Pancreas (tissue), 10 donors: ENCODE results near the gene ARHGEF3. TPM values are rescaled to one million over a fixed set of nuclear protein-coding genes. Genes with fewer than 3 reads are reported as not detected.

ENCODE experiments used
- ATAC-seq, 4 donors: fragments of 200-7000 bp; cut with Tn5 transposase; one replicate each; pipeline versions ENCODE4 v1.8.0 to v1.9.1; 2020; ENCODE audit warnings: mild to moderate bottlenecking in 4 of 4, moderate library complexity in 4 of 4
- DNase-seq, 6 donors: peaks; one replicate each; pipeline ENCODE4 v3.0.0-alpha.2; 2020
- FAIRE-seq: peaks from 2 replicates; lab custom pipeline; 2012; peaks lifted over from hg19 to GRCh38; lab: Jason Lieb, UNC
- H3K27ac ChIP-seq, 4 donors: fragments of 200-600 bp; sonication (generic); 1 replicate in 3 of 4; 2 replicates in 1 of 4; pipeline versions ENCODE4 v1.5.0 to v1.8.0; 2020
- H3K27me3 ChIP-seq, 4 donors: fragments of 200-600 bp; one replicate each; pipeline ENCODE4 v1.8.0; 2021
- H3K36me3 ChIP-seq, 3 donors: fragments of 200-600 bp; sonication (generic) in 1 of 3; one replicate each; pipeline versions ENCODE4 v1.5.0 to v1.8.0; 2020 to 2021
- H3K4me1 ChIP-seq, 3 donors: fragments of 200-600 bp; one replicate each; pipeline ENCODE4 v1.8.0; 2021
- H3K4me3 ChIP-seq, 4 donors: fragments of 200-600 bp; sonication (generic) in 2 of 4; one replicate each; pipeline versions ENCODE4 v1.5.0 to v1.8.0; 2020 to 2021
- H3K9me3 ChIP-seq, 4 donors: fragments of 200-600 bp; one replicate each; pipeline ENCODE4 v1.8.0; 2021
- CTCF ChIP-seq, 4 donors: fragments of 200-600 bp; sonication (generic) in 3 of 4; IDR thresholded peaks; one replicate each; pipeline versions ENCODE4 v1.5.0 to v1.8.0; 2021; ENCODE audit warnings: antibody characterized with exemption in 4 of 4
- WGBS, 2 donors: extraction: QIAGEN DNeasy Blood & Tissue Kit; methylation state at CpG; one replicate each; pipeline ENCODE4 v1.1.7; 2013; 5-methylcytosine and 5-hydroxymethylcytosine counted together
- intact Hi-C, 3 donors: fragments of 100-400 bp; cut with DNase I; formaldehyde crosslinking; loops; one replicate each; pipeline versions ENCODE4 v1.11.1 to v1.14.2; 2022
- polyA plus RNA-seq, 2 donors: library from polyadenylated mRNA; stranded (reverse); fragments of 200-250 nt; gene quantifications; one replicate each; pipeline ENCODE4 v1.2.3, GENCODE V29; 2013
- total RNA-seq, 6 donors: library from RNA; stranded (reverse); fragmentation: NEBNext Ultra II Directional in 4 of 6; extraction: Animal tissue kit (Norgen Biotek cat#: 25700) in 4 of 6; gene quantifications; one replicate each; pipeline versions ENCODE4 v1.2.1 to v1.2.4, GENCODE V29; 2021 to 2023
- donor health status: healthy with polysubstance abuse.
- donor health status: DM: no; HTN: no; CAD: no; lungs with moderate emphysema.
- donor health status: DM: no; HTN: no; CAD: no.
- donor health status: control.
- donor health status: control.
- donor health status: Bipolar disorder and iron deficiency.
- donor health status: DM: yes; HTN: yes; CAD: no.
- donor health status: DM: no; HTN: no; CAD: no.
- donor health status: DM: no; HTN: no; CAD: no.
- donor health status: DM: yes; HTN: yes; CAD: no.

ARHGEF3 gene
- total and polyA plus RNA-seq, 8 donors: 11.4 to 36.5 (median 25.6) TPM

GRCh38 chr3:56829533-56829932 is 27.8 kb upstream of the ARHGEF3 start:
- FAIRE-seq (no peak), DNase-seq (no peak), ATAC-seq (no peak)
- no peaks in the 10 kb centered on the region for H3K4me1 ChIP-seq
- H3K27ac ChIP-seq: no peak overlapping the region
- intact Hi-C loops: no loop called here
- H3K9me3 ChIP-seq: no peaks in the 10 kb centered on the region
- TF ChIP-seq CTCF (IDR thresholded peaks at IDR 0.05): no peak
- no peaks in the 10 kb centered on the region for H3K27me3 ChIP-seq
- 79 to 83% methylated on average over 1 of the region's 1 CpG for WGBS, 2 donors
- no peak overlapping the region for H3K4me3 ChIP-seq
- no peaks in the 10 kb centered on the region for H3K36me3 ChIP-seq

GRCh38 chr3:56826831-56827722 is 25.3 kb upstream of the ARHGEF3 start:
- Histone ChIP-seq H3K36me3 (no peaks in the 10 kb centered on the region), H3K4me3 (no peak overlapping the region), H3K27me3 (no peaks in the 10 kb centered on the region), H3K4me1 (peaks cover 0 to 6% (median 6%) of the 10 kb centered on the region in 3 donors), H3K27ac (no peak overlapping the region), H3K9me3 (no peaks in the 10 kb centered on the region)
- FAIRE-seq: no peak
- no peak for DNase-seq
- intact Hi-C loops: no loop called here
- no peak for ATAC-seq
- no peak for TF ChIP-seq CTCF (IDR thresholded peaks at IDR 0.05)
- 89 to 94% methylated on average over 5 of the region's 5 CpGs for WGBS, 2 donors

- H3K27me3 ChIP-seq: no peaks in the 10 kb centered on the region
- no peaks in the 10 kb centered on the region for H3K9me3 ChIP-seq
- H3K4me1 ChIP-seq: peaks cover 0 to 6% (median 6%) of the 10 kb centered on the region in 3 donors
- H3K4me3 ChIP-seq: no peak overlapping the region
- no peaks in the 10 kb centered on the region for H3K36me3 ChIP-seq
- WGBS, 2 donors: 29 to 60% methylated on average over 4 of the region's 4 CpGs
- DNase-seq (no peak), FAIRE-seq (no peak), ATAC-seq (no peak)
- intact Hi-C loops: no loop called here
- H3K27ac ChIP-seq: no peak overlapping the region
- TF ChIP-seq CTCF (IDR thresholded peaks at IDR 0.05): no peak
These were observed 24.1 kb upstream of the ARHGEF3 start for GRCh38 chr3:56825567-56826438.

- DNase-seq (no peak), FAIRE-seq (no peak), ATAC-seq (no peak)
- no peak for TF ChIP-seq CTCF (IDR thresholded peaks at IDR 0.05)
- no peaks in the 10 kb centered on the region for H3K27me3 ChIP-seq
- H3K36me3 ChIP-seq: no peaks in the 10 kb centered on the region
- H3K27ac ChIP-seq: no peak overlapping the region
- H3K9me3 ChIP-seq: no peaks in the 10 kb centered on the region
- H3K4me3 ChIP-seq: no peak overlapping the region
- intact Hi-C loops: no loop called here
- 25 to 35% methylated on average over 4 of the region's 4 CpGs for WGBS, 2 donors
- peaks cover 0 to 6% (median 6%) of the 10 kb centered on the region in 3 donors for H3K4me1 ChIP-seq
These were observed 22.4 kb upstream of the ARHGEF3 start for GRCh38 chr3:56823984-56824703.
